ENCODE measurements around the gene DPP6.

Gene DPP6

DNA sequence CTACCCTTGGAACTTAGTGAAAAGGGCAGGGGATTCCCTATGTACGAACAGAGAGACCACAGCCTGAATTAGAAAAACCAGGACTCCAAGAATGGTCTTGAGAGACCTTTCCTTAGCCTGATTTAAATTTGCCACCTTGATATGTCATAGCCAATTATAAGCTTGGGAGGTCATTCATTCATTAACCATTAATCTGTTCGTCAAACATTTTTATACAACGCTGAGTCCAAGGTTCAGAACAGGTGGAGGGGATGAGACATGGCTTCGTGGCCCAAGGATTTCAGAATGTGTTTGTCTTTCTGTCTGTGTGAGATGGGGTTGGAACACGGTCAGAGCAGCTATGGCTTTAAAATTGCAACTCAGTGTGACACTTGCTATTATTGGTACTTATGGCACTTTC lies 792.8 kb downstream of the DPP6 start:
- H3K4me3 ChIP-seq (ENCODE audit: low read depth, low read length), result no peak overlapping the region

GRCh38 chr7:154848464-154848863 lies 796.3 kb downstream of the DPP6 start:
- no peak overlapping the region for H3K4me3 ChIP-seq (ENCODE audit: low read depth, low read length)

- H3K4me3 ChIP-seq (ENCODE audit: low read depth, low read length), result no peak overlapping the region
These were observed 800.0 kb downstream of the DPP6 start for GRCh38 chr7:154852205-154852604.

DNA sequence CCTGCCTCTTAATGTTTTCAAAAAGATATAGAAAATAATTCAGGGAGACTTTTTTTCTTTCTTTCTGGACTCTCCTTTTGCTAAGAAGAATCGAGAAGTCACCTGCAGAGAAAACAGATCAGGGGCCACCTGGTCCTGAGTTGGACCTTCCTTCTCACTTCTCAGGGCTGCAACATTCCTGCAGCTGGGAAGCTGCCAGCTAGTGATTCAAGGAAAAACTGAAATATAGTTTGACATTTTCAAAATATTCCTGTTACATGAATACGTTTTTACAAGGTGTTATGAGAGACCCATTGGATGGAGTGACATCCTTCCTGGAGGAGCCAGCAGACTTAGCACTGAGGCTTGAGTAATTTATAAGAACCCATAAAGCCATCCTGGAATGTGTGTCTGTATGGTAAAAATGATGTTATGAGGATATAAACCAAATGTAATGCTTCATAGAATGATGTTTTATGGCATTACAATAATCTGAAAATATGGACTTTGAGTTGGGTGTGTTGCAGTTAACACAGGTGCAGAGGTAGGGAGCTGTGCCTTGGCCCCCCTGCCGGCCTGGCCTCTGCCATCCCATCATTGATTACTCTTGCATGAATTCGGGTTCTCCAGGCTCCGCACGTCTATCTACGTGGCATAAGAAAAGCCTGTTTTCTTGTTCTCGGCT lies 801.0 kb downstream of the DPP6 start:
- H3K4me3 ChIP-seq (ENCODE audit: low read depth, low read length), result no peak overlapping the region

- no peak overlapping the region for H3K4me3 ChIP-seq (ENCODE audit: low read depth, low read length)
These were observed 801.5 kb downstream of the DPP6 start for GRCh38 chr7:154853727-154854095.

GRCh38 chr7:154854836-154855235 lies 802.6 kb downstream of the DPP6 start:
- no peak overlapping the region for H3K4me3 ChIP-seq (ENCODE audit: low read depth, low read length)

- H3K4me3 ChIP-seq (ENCODE audit: low read depth, low read length), result no peak overlapping the region
These were observed 803.2 kb downstream of the DPP6 start for GRCh38 chr7:154855366-154855765.

- H3K4me3 ChIP-seq (ENCODE audit: low read depth, low read length), result no peak overlapping the region
These were observed 804.5 kb downstream of the DPP6 start for GRCh38 chr7:154856733-154857132.

DNA sequence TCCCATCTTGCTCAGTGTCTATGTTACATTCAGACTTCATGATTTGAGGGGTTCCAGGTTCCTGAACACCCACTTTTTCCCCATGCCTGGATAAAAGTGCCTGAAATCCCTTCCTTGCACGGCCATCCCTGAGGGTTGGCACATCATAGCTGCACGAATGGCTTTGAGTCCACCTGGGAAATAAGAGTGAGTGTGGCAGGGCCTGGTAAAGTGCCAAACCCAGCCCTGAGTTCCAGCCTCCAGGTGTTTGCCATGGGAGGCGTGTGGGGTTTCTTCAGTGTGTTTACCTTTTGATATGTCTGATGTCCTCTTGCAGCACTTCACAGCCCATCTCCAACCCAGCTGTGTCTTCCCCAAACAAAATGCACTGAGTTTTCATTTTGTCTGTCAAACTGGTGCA lies 805.0 kb downstream of the DPP6 start:
- H3K4me3 ChIP-seq (ENCODE audit: low read depth, low read length), result no peak overlapping the region

DNA sequence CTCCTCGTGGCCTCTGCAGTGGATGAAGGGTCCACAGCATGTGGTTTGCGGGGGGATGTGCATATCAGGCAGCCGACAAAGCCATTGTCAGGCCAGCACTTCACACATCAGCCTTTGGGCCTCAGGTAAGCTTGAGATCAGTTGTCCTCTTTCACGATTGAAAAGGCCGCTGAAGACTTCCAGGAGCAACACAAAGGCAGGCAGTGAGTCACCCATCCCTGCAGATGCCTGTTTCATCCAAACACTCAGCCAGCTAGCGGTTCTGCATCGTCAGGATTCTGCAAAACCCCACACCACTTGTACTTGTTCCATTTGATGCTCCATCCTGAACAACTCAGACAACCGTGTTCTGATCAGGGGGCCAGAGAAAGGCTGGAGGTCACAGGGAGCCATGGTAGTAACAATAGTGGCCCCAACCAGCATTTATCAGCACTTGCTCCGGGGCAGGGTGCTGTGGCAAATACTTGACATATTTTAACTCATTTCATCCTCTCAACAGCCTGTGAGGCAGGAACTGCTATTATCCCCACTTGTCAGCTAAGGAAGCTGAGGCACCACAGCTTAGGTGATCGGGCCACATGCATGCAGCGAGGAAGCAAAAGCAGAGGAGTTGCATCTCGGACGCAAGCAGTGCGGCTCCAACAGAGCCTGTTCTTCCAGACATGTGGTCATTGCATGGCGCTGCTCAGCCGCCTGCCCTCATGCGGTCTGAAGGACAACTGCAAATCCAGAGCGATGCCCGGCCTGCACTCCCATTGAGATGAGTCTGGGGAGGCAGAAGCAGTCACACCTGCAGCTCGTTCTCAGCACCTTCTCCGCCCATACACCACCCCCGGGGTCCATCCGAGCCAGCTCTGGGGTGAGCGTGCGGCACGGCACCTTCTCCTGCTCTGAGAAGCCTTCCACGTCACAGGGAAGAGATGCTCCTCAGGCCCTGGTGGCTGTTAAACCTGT lies 805.8 kb downstream of the DPP6 start:
- H3K4me3 ChIP-seq (ENCODE audit: low read depth, low read length), result no peak overlapping the region

- no peak overlapping the region for H3K4me3 ChIP-seq (ENCODE audit: low read depth, low read length)
These were observed 806.8 kb downstream of the DPP6 start for GRCh38 chr7:154858836-154859537.

GRCh38 chr7:154859747-154860620 lies 807.8 kb downstream of the DPP6 start:
- no peak overlapping the region for H3K4me3 ChIP-seq (ENCODE audit: low read depth, low read length)

- no peak overlapping the region for H3K4me3 ChIP-seq (ENCODE audit: low read depth, low read length)
These were observed 808.6 kb downstream of the DPP6 start for GRCh38 chr7:154860621-154861375.

DNA sequence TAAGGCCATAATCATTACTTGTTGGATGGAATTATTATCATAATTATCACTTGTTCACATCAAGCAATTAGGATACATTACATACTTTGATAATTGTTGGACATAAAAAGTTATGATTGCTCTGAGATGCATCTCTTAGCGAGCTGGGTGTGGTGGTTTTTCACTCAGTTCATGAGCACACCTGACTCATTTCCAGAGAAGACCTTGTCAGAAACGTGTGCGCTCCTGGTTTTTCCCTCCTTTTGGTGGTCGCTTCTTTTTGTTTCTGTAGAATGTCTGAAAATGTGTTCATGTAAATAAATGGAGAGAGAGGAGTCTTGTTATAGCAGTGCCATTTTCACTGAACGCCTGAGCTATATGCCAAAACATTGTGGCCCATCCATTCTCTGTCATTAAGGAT lies 809.4 kb downstream of the DPP6 start:
- H3K4me3 ChIP-seq (ENCODE audit: low read depth, low read length), result no peak overlapping the region

DNA sequence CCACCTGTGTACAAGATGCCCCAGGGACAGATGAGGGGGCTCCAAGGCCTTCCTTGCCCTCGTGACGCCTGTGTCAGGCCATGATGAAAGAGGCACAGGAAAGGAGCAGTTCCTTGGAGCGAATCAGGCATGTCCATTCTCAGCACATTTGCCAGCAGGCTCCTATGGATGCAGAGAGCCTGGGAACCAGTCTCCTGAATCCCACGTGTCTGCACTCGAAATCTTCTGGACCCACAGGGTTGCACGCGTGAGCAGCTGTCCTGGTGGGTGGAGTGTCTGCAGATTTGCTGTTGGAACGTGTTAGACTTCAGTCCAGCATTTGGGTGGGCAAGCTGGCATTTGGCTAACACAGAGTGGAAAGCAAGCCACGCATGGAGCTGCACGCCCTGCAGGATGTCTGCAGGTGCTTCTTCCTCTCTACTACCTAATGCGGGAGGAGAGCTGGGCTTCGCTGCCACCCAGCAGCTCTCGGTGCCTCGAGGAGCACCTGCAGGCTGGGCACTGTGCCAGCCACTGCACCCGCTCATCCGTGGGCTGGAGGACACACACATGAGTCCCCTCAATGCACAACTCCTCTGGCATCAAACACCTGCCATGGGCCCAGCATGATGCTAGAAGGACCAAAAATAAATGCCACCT lies 810.1 kb downstream of the DPP6 start:
- no peak overlapping the region for H3K4me3 ChIP-seq (ENCODE audit: low read depth, low read length)

DNA sequence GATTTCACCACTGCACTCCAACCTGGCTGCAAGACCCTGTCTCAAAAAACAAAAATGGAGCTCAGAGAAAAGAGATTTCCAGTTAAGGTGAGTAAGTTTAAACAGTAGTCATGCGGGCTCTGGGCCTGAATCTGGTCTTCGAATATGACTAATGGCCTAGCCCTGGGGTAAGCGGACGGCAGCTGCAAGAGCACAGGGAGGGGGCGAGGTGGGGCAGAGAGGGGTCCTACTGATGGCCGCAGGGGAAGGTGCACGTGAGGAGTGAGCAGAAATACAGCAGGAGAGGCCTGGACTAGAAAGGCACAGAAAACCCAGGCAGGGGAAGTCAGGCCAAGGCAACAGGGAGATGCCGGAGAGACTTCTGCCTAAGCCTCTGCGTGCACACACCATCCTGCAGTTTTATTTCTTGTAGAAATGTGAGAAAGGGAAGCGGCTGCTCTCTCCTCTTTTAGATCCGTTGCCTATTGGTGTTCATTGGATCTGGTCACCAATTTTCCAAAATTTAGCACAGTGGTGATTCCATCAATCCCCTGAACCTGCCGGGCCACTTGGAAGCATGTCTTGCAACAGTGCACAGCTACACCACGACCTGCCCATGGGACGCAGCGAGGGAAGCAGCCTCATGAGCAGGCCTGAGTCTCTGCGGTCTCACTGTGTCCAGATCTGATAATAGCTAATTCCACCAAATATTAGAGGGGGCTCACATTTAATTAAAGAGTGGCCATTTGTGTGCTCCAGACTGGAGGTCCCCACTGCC lies 811.7 kb downstream of the DPP6 start:
- no peak overlapping the region for H3K4me3 ChIP-seq (ENCODE audit: low read depth, low read length)

GRCh38 chr7:154864523-154864891 lies 812.3 kb downstream of the DPP6 start:
- no peak overlapping the region for H3K4me3 ChIP-seq (ENCODE audit: low read depth, low read length)

DNA sequence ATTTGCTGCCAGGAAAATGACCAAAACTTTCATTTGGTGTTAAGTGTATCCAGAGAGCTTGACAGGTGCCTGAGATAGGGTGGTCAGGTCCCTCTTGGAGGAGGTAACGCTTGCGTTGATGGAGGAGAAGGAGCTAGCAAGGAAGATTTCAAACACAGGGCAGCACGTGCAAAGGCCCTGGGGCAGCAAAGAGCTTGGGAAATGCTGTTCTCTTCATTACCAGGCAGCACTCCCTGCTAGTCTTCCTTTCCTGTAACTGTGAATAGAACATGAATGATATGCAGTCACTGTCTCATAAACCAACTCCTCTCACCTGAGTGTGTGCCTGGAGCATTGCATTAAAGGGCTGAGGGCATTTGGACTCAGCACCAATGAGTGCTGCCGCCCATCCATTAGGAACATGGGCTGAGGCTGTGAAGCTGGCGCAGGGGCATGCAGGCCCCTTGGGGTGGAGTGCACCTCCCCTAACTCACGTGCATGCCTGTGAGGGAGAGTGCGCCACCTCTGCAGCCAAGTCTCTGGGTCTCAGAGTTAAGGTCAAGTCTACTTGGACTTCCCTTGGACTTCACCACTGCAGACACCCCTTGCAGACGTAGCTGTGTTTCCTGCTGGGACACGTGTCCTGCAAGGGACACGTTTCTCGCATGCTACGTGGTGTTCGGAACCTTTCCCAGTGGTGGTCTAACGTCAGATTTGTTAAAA lies 813.9 kb downstream of the DPP6 start:
- no peak overlapping the region for H3K4me3 ChIP-seq (ENCODE audit: low read depth, low read length)

Data from iPS-11a (cell line).